ENCODE results near the gene FRRS1L. TPM values are rescaled to one million over a fixed set of nuclear protein-coding genes. Genes with fewer than 3 reads are reported as not detected.

The FRRS1L gene
- total RNA-seq, 1 experiment from 2014 or later, result not detected

Other genes starting within 250 kb of the FRRS1L start
- gene ELP1, start 233.1 kb downstream of the FRRS1L start, total RNA-seq (2014; rRNA removed; shearing (Covaris generic)), result 25.2 and 26.7 TPM in 2 replicates
- gene ABITRAM, start 232.8 kb downstream of the FRRS1L start, total RNA-seq (2014; rRNA removed; shearing (Covaris generic)), result 2.3 and 6.9 TPM in 2 replicates
- gene CTNNAL1, start 153.8 kb downstream of the FRRS1L start, total RNA-seq (2014; rRNA removed; shearing (Covaris generic)), result 138 and 171 TPM in 2 replicates
- gene TMEM245, start 47.3 kb downstream of the FRRS1L start, total RNA-seq (2014; rRNA removed; shearing (Covaris generic)), result 26.6 and 45.1 TPM in 2 replicates
- 1.8 and 4.1 TPM in 2 replicates for gene EPB41L4B, start 153.8 kb upstream of the FRRS1L start, total RNA-seq (2014; rRNA removed; shearing (Covaris generic))